Measurements from ENCODE around the gene DNASE1L3. TPM values are rescaled to one million over a fixed set of nuclear protein-coding genes. Genes with fewer than 3 reads are reported as not detected.

Gene DNASE1L3
- total RNA-seq, 1 experiment from 2014 or later = 0.36 TPM

DNA sequence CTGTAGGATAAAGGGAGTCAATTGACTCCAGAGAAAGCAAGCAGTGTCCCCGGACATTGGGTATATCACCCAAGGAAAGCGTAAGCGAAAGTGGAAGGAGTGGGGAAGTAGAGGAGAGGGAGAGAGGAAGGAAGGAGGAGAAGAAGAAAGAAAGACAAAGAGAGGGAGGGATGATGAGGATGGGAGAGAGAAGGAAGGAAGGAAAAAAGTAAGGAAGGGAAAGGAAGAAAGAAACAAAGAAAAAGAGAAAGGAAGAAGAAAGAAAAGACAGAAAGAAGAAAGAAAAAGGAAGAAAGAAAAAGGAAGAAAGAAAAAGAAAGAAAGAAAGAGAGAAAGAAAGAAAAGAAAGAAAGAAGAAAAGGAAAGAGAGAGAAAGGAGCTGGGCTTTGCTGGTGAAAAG lies 839 bp downstream of the DNASE1L3 start:
- no peak overlapping the region for H3K4me2 ChIP-seq (ENCODE audit: low read length)
- H3K9me2 ChIP-seq (replicated peaks; ENCODE audit: low read length) = no peaks in the 10 kb centered on the region
- no peaks in the 10 kb centered on the region for H3F3A ChIP-seq (ENCODE audit: low read length, unreplicated experiment)
- H3K36me3 ChIP-seq (ENCODE audit: low read depth, low read length) = no peaks in the 10 kb centered on the region
- H3K27ac ChIP-seq (ENCODE audit: low read length) = no peak overlapping the region
- no peak overlapping the region for H2AFZ ChIP-seq (ENCODE audit: low read length)
- no peaks in the 10 kb centered on the region for H4K20me1 ChIP-seq (ENCODE audit: low read length)
- intact Hi-C loops (cut with micrococcal nuclease) = no loop called here
- no peaks in the 10 kb centered on the region for H3K79me2 ChIP-seq (ENCODE audit: low read length)
- H3K27me3 ChIP-seq (ENCODE audit: low read length) = no peaks in the 10 kb centered on the region
- ATAC-seq (no peak), DNase-seq (no peak)
- no peaks in the 10 kb centered on the region for H3K9me3 ChIP-seq (ENCODE audit: low read length)
- H3K4me1 ChIP-seq (ENCODE audit: insufficient read depth, low read length) = peaks cover 36% of the 10 kb centered on the region
- no peak overlapping the region for H3K4me3 ChIP-seq (ENCODE audit: low read length)
- H3K9ac ChIP-seq (ENCODE audit: low read length) = no peak overlapping the region
- POLR2A ChIA-PET (ENCODE audit: unreplicated experiment) = no interaction called here
- no TSS peak for BruUV-seq (replicated peaks)
- TF ChIP-seq CTCF (conservative IDR thresholded peaks at IDR 0.05; ENCODE audit: low read depth, low read length) = no peak
- TF ChIP-seq EZH2phosphoT487 (IDR thresholded peaks at IDR 0.05; ENCODE audit: borderline replicate concordance, low read length) = no peak
- no peak for TF ChIP-seq EZH2 (IDR thresholded peaks at IDR 0.05; ENCODE audit: low read length, unreplicated experiment)
- CTCF ChIA-PET = no interaction called here

DNA sequence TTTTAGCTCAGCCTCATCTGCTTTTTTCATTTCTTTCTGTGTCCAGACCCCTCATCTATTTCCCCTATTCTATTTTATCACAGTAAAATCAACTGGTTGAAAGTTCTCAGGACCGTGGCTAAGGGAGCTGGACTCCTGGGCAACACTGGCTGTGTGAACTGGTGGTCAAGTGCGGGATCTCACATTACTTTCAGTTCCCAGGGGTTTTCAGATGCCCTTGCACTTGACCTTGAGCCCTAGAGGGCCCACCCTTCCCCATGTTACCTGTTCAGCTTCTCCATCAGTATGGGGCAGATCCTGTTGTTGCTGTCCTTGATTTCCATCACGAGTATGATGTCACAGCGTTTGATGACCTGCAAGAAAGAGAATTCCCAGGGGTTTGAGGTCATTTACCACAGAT lies 2.8 kb downstream of the DNASE1L3 start:
- DNase-seq (no peak), ATAC-seq (no peak)
- Histone ChIP-seq H3K79me2 (ENCODE audit: low read length) (no peaks in the 10 kb centered on the region), H3K36me3 (ENCODE audit: low read depth, low read length) (no peaks in the 10 kb centered on the region), H2AFZ (ENCODE audit: low read length) (no peak overlapping the region), H3K4me2 (ENCODE audit: low read length) (no peak overlapping the region), H3K9ac (ENCODE audit: low read length) (peak overlapping the region; percentile 69; the same call in 1 of the 2 replicates), H3K4me1 (ENCODE audit: insufficient read depth, low read length) (peaks cover 23% of the 10 kb centered on the region), H4K20me1 (ENCODE audit: low read length) (no peaks in the 10 kb centered on the region), H3K27me3 (ENCODE audit: low read length) (no peaks in the 10 kb centered on the region), H3K27ac (ENCODE audit: low read length) (peak overlapping the region; percentile 93), H3K4me3 (ENCODE audit: low read length) (no peak overlapping the region), H3K9me3 (ENCODE audit: low read length) (no peaks in the 10 kb centered on the region), H3F3A (ENCODE audit: low read length, unreplicated experiment) (no peaks in the 10 kb centered on the region), H3K9me2 (replicated peaks; ENCODE audit: low read length) (no peaks in the 10 kb centered on the region)
- intact Hi-C loops (cut with micrococcal nuclease) = no loop called here
- ChIA-PET POLR2A (ENCODE audit: unreplicated experiment) (no interaction called here), CTCF (interaction anchor here (1.1 kb wide), 1 partner anchor 98 kb away, joined by 3 read pairs; the partner anchor contains the start of genes HTD2 and RPP14)
- no peak for TF ChIP-seq EZH2phosphoT487 (IDR thresholded peaks at IDR 0.05; ENCODE audit: borderline replicate concordance, low read length)
- TF ChIP-seq EZH2 (IDR thresholded peaks at IDR 0.05; ENCODE audit: low read length, unreplicated experiment) = no peak
- no peak for TF ChIP-seq CTCF (conservative IDR thresholded peaks at IDR 0.05; ENCODE audit: low read depth, low read length)
- BruUV-seq (replicated peaks) = no TSS peak

GRCh38 chr3:58206406-58207011 lies 4.3 kb downstream of the DNASE1L3 start:
- BruUV-seq (replicated peaks) = no TSS peak
- Histone ChIP-seq H2AFZ (ENCODE audit: low read length) (peak overlapping the region; percentile 46; the same call in 1 of the 2 replicates), H3K9me3 (ENCODE audit: low read length) (no peaks in the 10 kb centered on the region), H3K79me2 (ENCODE audit: low read length) (no peaks in the 10 kb centered on the region), H3K27me3 (ENCODE audit: low read length) (no peaks in the 10 kb centered on the region), H3K4me2 (ENCODE audit: low read length) (peak overlapping the region; percentile 66), H3F3A (ENCODE audit: low read length, unreplicated experiment) (no peaks in the 10 kb centered on the region), H3K36me3 (ENCODE audit: low read depth, low read length) (no peaks in the 10 kb centered on the region), H3K4me3 (ENCODE audit: low read length) (no peak overlapping the region), H3K4me1 (ENCODE audit: insufficient read depth, low read length) (peaks cover 23% of the 10 kb centered on the region), H4K20me1 (ENCODE audit: low read length) (no peaks in the 10 kb centered on the region), H3K9ac (ENCODE audit: low read length) (peak overlapping the region; percentile 74), H3K27ac (ENCODE audit: low read length) (peak overlapping the region; percentile 93), H3K9me2 (replicated peaks; ENCODE audit: low read length) (no peaks in the 10 kb centered on the region)
- ChIA-PET POLR2A (ENCODE audit: unreplicated experiment) (no interaction called here), CTCF (no interaction called here)
- peak; percentile 88 for DNase-seq
- TF ChIP-seq EZH2 (IDR thresholded peaks at IDR 0.05; ENCODE audit: low read length, unreplicated experiment) (no peak), EZH2phosphoT487 (IDR thresholded peaks at IDR 0.05; ENCODE audit: borderline replicate concordance, low read length) (no peak), CTCF (conservative IDR thresholded peaks at IDR 0.05; ENCODE audit: low read depth, low read length) (no peak)
- ATAC-seq = peak; percentile 87
- intact Hi-C loops (cut with micrococcal nuclease) = no loop called here

Data from PC-3 (cell line).